Activated CD8-positive, alpha-beta T cell treated with anti-CD3 and anti-CD28 coated beads, Interleukin-2, amount 10 ng/mL, durations not matched to agents 7 days and 5 days (primary cell): ENCODE data around the gene TBATA. TPM values are rescaled to one million over a fixed set of nuclear protein-coding genes. Genes with fewer than 3 reads are reported as not detected.
"Not testable (repeated sequence)": the region's sequence is repeated elsewhere in the genome, so short reads cannot be mapped to it uniquely, and the experiment has no call there.

ENCODE experiments used
- ATAC-seq: fragments of 150-1000 bp; cut with Tn5 transposase; one replicate; pipeline ENCODE4 v1.10.0; 2021; ENCODE audit warnings: moderate library complexity
- CTCF ChIA-PET: fragments of 350-600 bp; sonication (Branson Sonifier 250); formaldehyde crosslinking; loops from one replicate; lab custom pipeline; 2021; ENCODE audit warnings: antibody characterized with exemption; lab: Charles Lee
- POLR2A ChIA-PET: fragments of 350-600 bp; sonication (Branson Sonifier 250); formaldehyde crosslinking; loops from one replicate; lab custom pipeline; 2021; ENCODE audit warnings: antibody characterized with exemption; lab: Charles Lee
- DNase-seq: peaks from one replicate; pipeline ENCODE4 v3.0.0-alpha.2; 2020
- H3K27ac Mint-ChIP-seq: one replicate; pipeline ENCODE4 v1.8.0; 2021; ENCODE audit warnings: mild to moderate bottlenecking, mixed read lengths
- H3K27me3 Mint-ChIP-seq: one replicate; pipeline ENCODE4 v1.8.0; 2021; ENCODE audit warnings: low read depth, mixed read lengths
- H3K36me3 Mint-ChIP-seq: one replicate; pipeline ENCODE4 v1.8.0; 2021; ENCODE audit warnings: low read depth, mixed read lengths
- H3K4me1 Mint-ChIP-seq: one replicate; pipeline ENCODE4 v1.8.0; 2021; ENCODE audit warnings: low read depth, mixed read lengths
- H3K4me3 Mint-ChIP-seq: one replicate; pipeline ENCODE4 v1.8.0; 2021; ENCODE audit warnings: mild to moderate bottlenecking, mixed read lengths
- H3K9me3 Mint-ChIP-seq: one replicate; pipeline ENCODE4 v1.8.0; 2022; ENCODE audit warnings: mixed read lengths; ENCODE audit not compliant: insufficient read depth
- total RNA-seq, 2 experiments: library from RNA; stranded (reverse); gene quantifications; one replicate each; pipeline ENCODE4 v1.2.3, GENCODE V29; 2021

TBATA gene
- total RNA-seq, 2 experiments from 2014 or later: not detected

DNA sequence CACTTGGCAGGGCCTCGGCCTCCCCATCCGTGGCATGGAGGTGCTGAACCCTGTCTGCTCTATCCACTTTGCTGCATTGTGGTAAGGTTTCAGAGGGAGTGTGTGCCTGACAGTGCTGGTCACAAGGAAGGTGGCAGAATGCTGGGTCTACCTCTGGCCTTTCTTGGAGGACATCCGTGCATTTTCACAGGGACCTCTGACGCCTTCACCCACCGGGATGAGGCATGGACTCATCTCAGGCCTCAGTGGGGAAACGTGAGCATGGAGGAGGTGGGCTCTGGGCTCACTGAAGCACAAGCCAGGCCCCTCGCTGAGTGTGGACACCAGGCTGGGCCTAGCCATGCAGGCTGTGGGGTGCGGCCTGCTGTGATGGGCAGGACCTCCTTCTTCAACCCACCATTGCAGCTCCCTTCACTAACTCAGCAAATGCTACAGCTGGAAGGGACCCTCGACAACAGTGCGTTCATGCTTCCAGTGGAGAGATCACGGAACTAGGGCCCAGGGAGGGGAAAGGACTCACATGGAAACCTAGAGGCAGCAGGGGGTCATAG is 8.6 kb downstream of the TBATA start:
- no peaks in the 10 kb centered on the region for H3K27me3 Mint-ChIP-seq
- ChIA-PET CTCF (no interaction called here), POLR2A (no interaction called here)
- no peak overlapping the region for H3K4me3 Mint-ChIP-seq
- H3K27ac Mint-ChIP-seq: no peak overlapping the region
- H3K36me3 Mint-ChIP-seq: no peaks in the 10 kb centered on the region
- no peaks in the 10 kb centered on the region for H3K4me1 Mint-ChIP-seq
- H3K9me3 Mint-ChIP-seq: no peaks in the 10 kb centered on the region
- no peak for DNase-seq
- no peak for ATAC-seq

DNA sequence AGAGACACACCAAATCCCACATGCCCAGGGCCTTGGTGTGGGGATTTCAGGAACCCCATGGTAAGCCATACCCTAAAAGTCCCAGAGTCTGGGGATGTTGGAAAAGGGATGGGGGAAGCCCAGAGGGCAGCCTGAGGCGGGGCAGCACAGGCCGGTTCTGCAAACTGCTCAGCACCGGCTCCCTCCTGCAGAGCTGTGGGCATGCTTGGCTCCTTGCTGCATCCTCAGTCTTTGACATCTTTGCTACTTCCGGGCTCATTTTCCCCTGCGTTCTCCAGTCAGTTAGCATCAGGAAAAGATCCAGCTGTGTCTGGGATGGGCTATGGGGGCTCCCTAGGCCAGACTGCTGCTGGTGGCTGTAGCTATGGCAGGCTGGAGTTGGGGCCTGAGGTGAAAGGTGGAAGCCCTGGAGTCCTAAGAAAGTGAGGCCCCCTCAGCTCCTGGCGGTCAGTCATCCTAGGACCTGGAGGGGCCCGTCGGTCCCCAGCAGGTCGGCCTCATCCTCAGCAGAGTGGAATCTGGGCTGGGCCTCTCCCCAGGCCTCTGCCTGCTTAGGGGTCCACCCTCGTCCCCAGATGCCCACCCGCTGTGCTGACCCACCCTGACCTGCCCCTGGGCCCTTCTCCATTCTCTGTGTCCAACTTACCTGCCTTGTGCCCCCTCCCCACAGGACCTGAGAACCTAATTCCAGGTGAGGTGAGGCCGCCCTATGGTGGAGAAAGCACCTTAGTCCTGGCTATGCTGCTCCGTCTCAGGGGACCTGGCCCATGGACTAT is 9.3 kb downstream of the TBATA start:
- Mint-ChIP-seq H3K4me3 (no peak overlapping the region), H3K27me3 (no peaks in the 10 kb centered on the region), H3K27ac (no peak overlapping the region), H3K4me1 (no peaks in the 10 kb centered on the region), H3K36me3 (no peaks in the 10 kb centered on the region), H3K9me3 (no peaks in the 10 kb centered on the region)
- POLR2A ChIA-PET: no interaction called here
- ATAC-seq (no peak), DNase-seq (no peak)
- CTCF ChIA-PET: no interaction called here

DNA sequence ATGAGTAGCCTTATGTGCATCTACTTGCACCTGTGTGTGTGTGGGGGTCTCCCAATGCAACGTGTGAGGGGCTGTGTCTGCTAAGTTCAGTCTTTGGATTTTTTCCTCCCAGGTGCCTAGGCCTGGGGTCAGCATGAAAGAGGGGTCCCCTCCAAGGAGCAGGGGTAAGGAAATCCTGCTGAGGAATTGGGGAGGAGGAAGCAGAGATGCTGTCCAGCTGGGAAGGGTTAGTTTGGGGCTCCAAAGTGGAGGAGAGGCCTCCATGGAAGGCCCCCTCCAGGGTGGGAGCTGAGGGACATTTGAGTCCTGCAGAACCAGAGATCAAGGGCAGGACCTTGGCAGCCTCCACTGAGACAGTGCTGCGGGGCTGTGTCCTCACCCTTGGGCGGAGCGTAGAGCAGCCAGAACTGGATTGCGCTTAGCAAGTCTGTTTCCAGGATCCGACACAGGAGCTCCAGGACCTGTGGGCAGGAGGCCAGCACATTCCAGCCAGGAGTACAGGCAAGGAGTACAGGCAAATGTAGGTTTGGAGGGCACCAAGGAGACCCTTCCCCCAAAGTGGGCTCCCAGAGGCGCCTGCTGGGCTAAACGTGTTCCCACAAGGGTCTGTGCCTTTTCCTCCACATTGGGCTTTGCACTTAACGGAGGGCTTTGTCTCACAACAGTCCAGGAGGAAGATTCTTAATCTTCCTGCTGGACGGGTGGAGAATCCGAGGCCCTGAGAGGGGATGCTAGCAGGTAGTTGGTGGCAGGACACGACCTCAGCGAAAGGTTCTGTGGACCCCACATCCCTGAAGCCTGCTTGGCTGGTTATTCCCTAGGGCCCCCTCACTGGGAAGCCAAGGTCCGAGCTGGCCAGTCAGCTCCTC is 10.1 kb downstream of the TBATA start:
- no peak for ATAC-seq
- DNase-seq: no peak

DNA sequence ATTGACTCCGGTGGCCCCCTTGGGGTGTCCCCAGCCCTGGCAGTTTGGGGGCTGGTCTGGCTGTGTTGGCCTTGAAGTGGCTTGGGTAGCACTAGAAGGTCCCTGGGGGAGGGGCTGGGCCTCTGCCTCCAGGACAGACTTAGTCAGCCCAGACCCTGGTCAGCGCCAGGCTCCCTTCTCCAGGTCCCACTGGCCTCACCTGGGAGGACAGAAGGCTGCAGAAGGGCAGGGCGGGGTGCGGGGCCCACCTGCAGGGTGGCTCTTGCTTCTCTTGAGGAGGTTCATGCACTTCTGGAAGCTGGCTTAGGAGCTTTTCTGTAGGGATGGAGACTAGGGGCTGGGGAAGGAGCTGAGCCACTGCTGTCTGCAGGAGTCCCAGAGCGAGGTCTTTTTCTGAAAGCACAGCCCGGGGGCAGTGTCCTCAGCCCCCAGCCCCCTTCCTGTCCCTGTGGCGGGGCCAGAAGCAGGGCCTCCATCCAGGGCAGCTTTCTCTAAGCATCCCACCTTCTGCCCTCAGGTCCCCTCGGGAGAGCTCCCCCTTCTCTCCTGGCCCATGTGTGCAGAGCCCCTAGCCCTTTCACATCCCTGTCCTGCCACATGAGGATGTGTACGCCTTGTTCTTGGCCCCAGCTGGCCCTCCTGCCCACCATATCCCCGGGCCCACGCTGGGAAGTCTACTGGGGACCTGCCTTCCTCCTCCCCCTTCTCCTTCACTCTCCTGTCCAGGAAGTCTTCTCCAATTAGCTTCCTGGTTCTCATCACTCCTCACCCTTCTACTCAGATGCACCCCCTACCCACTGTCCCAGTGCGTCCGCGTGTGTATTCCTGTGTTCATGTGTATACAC is 11.0 kb downstream of the TBATA start:
- no peak for ATAC-seq
- H3K36me3 Mint-ChIP-seq: no peaks in the 10 kb centered on the region
- H3K4me1 Mint-ChIP-seq: no peaks in the 10 kb centered on the region
- H3K4me3 Mint-ChIP-seq: no peak overlapping the region
- ChIA-PET POLR2A (no interaction called here), CTCF (no interaction called here)
- no peaks in the 10 kb centered on the region for H3K9me3 Mint-ChIP-seq
- H3K27ac Mint-ChIP-seq: no peak overlapping the region
- DNase-seq: no peak
- H3K27me3 Mint-ChIP-seq: peaks cover 5% of the 10 kb centered on the region

More for the DNA sequence above, 10.1 kb downstream of the TBATA start:
- Mint-ChIP-seq H3K9me3 (no peaks in the 10 kb centered on the region), H3K27ac (no peak overlapping the region), H3K4me1 (no peaks in the 10 kb centered on the region), H3K4me3 (no peak overlapping the region), H3K36me3 (no peaks in the 10 kb centered on the region), H3K27me3 (no peaks in the 10 kb centered on the region)
- ChIA-PET CTCF (no interaction called here), POLR2A (no interaction called here)

DNA sequence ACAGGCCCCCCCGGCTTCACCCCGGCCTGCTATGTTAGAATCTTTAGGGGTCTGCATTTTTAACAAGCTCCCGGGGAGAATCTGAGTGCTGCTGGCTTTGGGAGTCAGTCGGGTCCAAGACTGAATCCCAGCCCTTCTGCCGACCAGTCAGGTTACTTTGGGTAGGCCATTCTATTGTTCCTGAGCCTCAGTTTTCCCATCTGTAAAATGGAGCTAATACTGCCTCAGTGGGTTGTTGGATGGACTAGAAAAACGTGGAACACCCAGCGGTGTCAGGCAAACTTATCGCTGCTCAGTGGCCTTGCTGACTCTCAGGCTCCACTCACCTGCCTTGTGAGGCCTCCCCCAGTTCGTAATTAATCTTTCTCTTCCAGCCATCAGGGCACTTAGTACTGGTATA is 11.7 kb downstream of the TBATA start:
- no peak for DNase-seq
- H3K4me1 Mint-ChIP-seq: no peaks in the 10 kb centered on the region
- peaks cover 7% of the 10 kb centered on the region for H3K27me3 Mint-ChIP-seq
- CTCF ChIA-PET: no interaction called here
- peak overlapping the region; percentile 5 for H3K27ac Mint-ChIP-seq
- H3K9me3 Mint-ChIP-seq: no peaks in the 10 kb centered on the region
- no peak for ATAC-seq
- no peaks in the 10 kb centered on the region for H3K36me3 Mint-ChIP-seq
- POLR2A ChIA-PET: no interaction called here
- no peak overlapping the region for H3K4me3 Mint-ChIP-seq

DNA sequence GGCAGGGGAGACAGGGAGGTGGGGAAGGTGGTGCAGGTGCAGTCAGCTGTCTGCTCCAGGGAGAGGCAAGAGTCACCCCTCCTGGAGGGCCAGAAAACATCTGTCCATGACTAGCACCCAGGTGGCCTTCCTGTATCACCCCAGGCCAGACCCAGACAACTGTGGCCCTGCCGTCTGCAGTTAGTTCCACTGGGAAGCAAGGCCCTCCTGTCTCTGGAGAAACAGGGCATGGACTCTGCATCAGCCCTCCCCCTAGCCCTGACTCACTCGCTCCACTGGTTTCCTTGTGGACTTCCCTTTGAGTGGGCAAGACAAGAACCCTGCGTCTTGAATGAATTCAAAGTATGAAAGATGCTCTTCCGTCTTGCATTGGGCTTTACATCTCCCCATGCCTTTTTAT is 12.6 kb downstream of the TBATA start:
- ChIA-PET CTCF (no interaction called here), POLR2A (no interaction called here)
- Mint-ChIP-seq H3K4me1 (no peaks in the 10 kb centered on the region), H3K4me3 (no peak overlapping the region), H3K27ac (no peak overlapping the region), H3K9me3 (no peaks in the 10 kb centered on the region), H3K27me3 (peaks cover 12% of the 10 kb centered on the region), H3K36me3 (no peaks in the 10 kb centered on the region)
- DNase-seq: no peak
- no peak for ATAC-seq

DNA sequence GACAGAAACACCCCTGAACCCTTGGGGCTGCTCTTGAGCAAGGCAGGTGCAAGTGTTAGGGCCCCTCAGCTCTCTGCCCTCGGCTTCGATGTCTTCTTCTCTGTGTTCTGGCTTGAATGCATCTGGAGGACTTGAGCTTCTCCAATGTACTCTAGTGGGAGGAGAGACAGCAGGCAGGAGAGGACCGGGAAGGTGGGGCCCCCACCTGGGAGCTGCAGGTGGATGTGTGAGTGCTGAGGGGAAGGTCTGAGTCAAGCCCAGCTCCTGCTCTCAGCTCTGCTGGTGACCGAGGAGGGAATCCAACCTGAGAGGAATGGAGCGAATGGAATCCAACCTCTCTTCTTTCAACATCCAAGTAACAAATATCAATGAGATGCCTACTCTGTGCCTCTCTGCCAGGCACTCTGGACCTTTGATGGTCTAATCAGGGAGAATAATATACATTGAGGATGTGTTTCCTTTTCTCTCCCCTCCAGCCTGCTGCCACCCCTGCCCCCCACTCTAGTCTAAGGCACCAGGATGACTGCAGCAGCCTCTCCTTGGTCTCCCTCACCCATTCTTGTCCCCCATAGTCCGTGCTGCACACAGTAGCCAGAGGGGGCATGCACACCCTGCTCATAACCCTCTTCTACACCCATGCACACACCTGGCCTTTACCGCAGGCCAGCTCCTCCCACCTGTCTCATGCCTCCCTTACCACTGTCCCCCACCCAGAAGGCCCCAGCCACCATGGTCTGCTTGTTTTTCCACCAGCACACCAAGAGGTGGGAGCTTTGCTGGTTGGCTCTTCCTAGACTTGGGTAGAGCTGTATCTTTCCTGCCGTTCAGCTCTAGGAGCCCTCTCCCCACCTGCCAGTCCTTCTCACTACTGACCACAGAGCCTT is 13.6 kb downstream of the TBATA start:
- ChIA-PET CTCF (no interaction called here), POLR2A (no interaction called here)
- Mint-ChIP-seq H3K36me3 (no peaks in the 10 kb centered on the region), H3K4me3 (no peak overlapping the region), H3K9me3 (peaks cover 4% of the 10 kb centered on the region), H3K4me1 (no peaks in the 10 kb centered on the region), H3K27me3 (peaks cover 17% of the 10 kb centered on the region), H3K27ac (no peak overlapping the region)
- DNase-seq (no peak), ATAC-seq (no peak)

DNA sequence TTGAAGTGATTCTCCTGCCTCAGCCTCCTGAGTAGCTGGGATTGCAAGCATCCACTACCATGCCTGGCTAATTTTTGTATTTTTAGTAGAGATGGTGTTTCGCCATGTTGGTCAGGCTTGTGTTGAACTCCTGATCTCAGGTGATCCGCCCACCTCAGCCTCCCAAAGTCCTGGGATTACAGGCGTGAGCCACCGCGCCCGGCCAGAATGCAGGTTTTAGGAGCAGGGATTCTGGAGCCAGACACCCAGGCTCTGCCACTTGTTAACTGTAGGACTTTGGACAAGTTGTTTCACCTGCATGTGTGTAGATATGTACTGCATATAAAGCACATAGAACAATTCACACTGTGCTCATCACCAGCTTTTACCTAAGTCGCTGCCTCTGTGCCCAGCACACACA is 14.7 kb downstream of the TBATA start:
- POLR2A ChIA-PET, H3K36me3 Mint-ChIP-seq, H3K4me3 Mint-ChIP-seq, H3K4me1 Mint-ChIP-seq, DNase-seq, ATAC-seq, CTCF ChIA-PET, H3K9me3 Mint-ChIP-seq, H3K27ac Mint-ChIP-seq: not testable (repeated sequence)
- H3K27me3 Mint-ChIP-seq: peaks cover 18% of the 10 kb centered on the region

DNA sequence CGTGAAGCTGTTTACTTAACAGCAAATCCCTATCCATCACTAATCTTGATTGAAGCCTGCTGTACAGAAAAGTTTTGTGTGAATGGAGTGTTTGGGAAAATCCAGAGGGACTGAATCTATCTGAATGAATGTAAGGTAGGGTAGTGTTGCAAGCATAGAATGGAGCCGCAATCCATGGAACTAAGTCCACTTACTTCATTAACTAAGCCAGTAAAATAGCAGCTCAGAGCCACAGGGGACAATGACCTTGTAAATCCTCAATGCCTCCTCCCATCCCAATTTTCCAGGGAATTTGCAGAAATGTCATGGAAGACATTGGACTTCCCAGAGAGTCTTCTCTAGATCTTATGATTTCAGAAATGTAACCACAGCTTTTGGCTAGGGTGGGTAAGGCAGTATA is 15.2 kb downstream of the TBATA start:
- H3K27ac Mint-ChIP-seq: no peak overlapping the region
- no peak overlapping the region for H3K4me3 Mint-ChIP-seq
- no peak for DNase-seq
- peaks cover 10% of the 10 kb centered on the region for H3K9me3 Mint-ChIP-seq
- H3K36me3 Mint-ChIP-seq: no peaks in the 10 kb centered on the region
- CTCF ChIA-PET: interaction anchor here (0.8 kb wide), 2 partner anchors 11 to 155 kb away, joined by 3 to 4 read pairs; no protein-coding TSS in a partner anchor
- no peaks in the 10 kb centered on the region for H3K4me1 Mint-ChIP-seq
- H3K27me3 Mint-ChIP-seq: peaks cover 18% of the 10 kb centered on the region
- ATAC-seq: no peak
- POLR2A ChIA-PET: no interaction called here

DNA sequence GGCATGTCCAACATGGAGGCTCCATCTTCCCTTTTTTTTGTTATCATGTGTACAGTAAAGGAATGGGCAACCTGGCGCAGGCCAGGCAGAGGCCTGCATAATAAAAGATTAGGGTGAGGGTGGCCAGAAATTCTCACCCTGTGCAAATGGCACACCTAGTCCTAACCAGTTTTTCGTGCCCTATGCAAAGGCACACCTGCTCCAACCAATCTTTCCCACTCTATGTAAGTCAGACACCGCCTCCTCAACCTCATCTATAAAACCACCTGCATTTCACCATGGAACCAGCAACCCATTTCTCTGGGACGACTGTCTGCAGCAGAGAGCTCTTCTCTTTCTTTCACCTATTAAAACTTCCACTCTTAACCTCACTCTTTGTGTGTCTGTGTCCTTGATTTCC is 16.1 kb downstream of the TBATA start:
- ChIA-PET POLR2A (no interaction called here), CTCF (interaction anchor here (0.8 kb wide), 1 partner anchor 156 kb away, joined by 3 read pairs; no protein-coding TSS in a partner anchor)
- Mint-ChIP-seq H3K36me3 (no peaks in the 10 kb centered on the region), H3K4me1 (no peaks in the 10 kb centered on the region), H3K9me3 (peaks cover 11% of the 10 kb centered on the region), H3K4me3 (no peak overlapping the region), H3K27me3 (peaks cover 18% of the 10 kb centered on the region), H3K27ac (no peak overlapping the region)
- no peak for ATAC-seq
- DNase-seq: no peak
